ENCODE data around the gene PFKM.

Gene PFKM

DNA sequence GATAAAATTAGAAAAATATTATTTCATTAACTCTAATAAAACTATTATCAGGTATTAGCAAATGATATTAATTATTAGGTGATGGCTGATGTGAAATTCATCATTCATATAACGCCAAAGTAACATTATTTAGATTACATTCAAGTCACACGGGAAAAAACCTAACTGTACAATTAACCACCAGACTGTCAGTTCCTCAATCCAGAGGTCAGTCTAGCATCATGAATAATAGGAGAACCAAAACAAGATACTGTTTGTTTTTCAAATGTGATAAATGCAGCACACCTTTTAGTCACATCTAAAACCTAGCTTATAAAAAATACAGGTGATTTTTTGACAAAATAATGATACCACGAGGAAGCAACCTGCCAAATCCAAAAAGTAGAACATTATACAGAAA lies 32.8 kb upstream of the PFKM start:
- TF ChIP-seq POLR2AphosphoS5 (IDR thresholded peaks at IDR 0.05; ENCODE audit: low read depth) (no peak), SPI1 (IDR thresholded peaks at IDR 0.05; ENCODE audit: borderline replicate concordance, low read depth) (peak; percentile 45; the same call in 1 of the 2 replicates)
- Histone ChIP-seq H3K4me3 (replicated peaks; ENCODE audit: insufficient read depth, low read length) (no peak overlapping the region), H3K27ac (replicated peaks) (no peak overlapping the region), H3K27me3 (ENCODE audit: insufficient read depth, poor library complexity, severe bottlenecking) (no peaks in the 10 kb centered on the region)
- DNase-seq (ENCODE audit: low read depth in 1 of 2, low spot score in 1 of 2), result no peak

GRCh38 chr12:48092611-48093010 lies 26.6 kb upstream of the PFKM start:
- H3K4me3 ChIP-seq (replicated peaks; ENCODE audit: insufficient read depth, low read length), result no peak overlapping the region
- H3K27me3 ChIP-seq (ENCODE audit: insufficient read depth, poor library complexity, severe bottlenecking), result no peaks in the 10 kb centered on the region
- no peak for DNase-seq (ENCODE audit: low read depth in 1 of 2, low spot score in 1 of 2)
- H3K27ac ChIP-seq (replicated peaks), result no peak overlapping the region
- TF ChIP-seq CTCF (IDR thresholded peaks at IDR 0.05; ENCODE audit: insufficient read depth, low read length), result no peak
- TF ChIP-seq REST (IDR thresholded peaks at IDR 0.05; ENCODE audit: insufficient replicate concordance, low read depth), result no peak
- TF ChIP-seq POLR2AphosphoS5 (IDR thresholded peaks at IDR 0.05; ENCODE audit: low read depth), result no peak
- no peak for TF ChIP-seq SPI1 (IDR thresholded peaks at IDR 0.05; ENCODE audit: borderline replicate concordance, low read depth)
- no peak for TF ChIP-seq GABPA (IDR thresholded peaks at IDR 0.05; ENCODE audit: low read depth)

DNA sequence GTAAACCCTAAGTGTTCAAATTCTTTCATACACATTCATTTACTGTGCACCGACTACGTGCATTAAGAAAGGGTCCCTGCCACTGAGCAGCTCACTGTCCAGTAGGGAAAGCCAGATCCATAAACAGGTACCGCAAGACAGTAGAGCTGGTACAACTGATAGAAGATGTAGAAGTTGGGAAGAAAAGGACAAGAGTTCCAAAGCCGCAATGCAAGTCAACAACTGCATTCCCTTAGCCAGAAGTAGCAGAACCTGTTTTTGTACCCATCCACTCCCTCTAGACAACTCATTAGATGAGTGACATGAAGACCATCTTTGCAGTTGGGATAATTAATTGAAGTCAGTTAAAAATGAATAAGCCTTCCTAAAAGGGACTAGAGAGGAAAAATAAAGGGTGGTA lies 14.6 kb upstream of the PFKM start:
- no peak for DNase-seq (ENCODE audit: low read depth in 1 of 2, low spot score in 1 of 2)
- TF ChIP-seq SPI1 (IDR thresholded peaks at IDR 0.05; ENCODE audit: borderline replicate concordance, low read depth) (no peak), REST (IDR thresholded peaks at IDR 0.05; ENCODE audit: insufficient replicate concordance, low read depth) (no peak), GABPA (IDR thresholded peaks at IDR 0.05; ENCODE audit: low read depth) (no peak), CTCF (IDR thresholded peaks at IDR 0.05; ENCODE audit: insufficient read depth, low read length) (no peak), POLR2AphosphoS5 (IDR thresholded peaks at IDR 0.05; ENCODE audit: low read depth) (no peak)
- Histone ChIP-seq H3K4me3 (replicated peaks; ENCODE audit: insufficient read depth, low read length) (peak overlapping the region; percentile 91), H3K27me3 (ENCODE audit: insufficient read depth, poor library complexity, severe bottlenecking) (no peaks in the 10 kb centered on the region), H3K27ac (replicated peaks) (peak overlapping the region; percentile 96)

DNA sequence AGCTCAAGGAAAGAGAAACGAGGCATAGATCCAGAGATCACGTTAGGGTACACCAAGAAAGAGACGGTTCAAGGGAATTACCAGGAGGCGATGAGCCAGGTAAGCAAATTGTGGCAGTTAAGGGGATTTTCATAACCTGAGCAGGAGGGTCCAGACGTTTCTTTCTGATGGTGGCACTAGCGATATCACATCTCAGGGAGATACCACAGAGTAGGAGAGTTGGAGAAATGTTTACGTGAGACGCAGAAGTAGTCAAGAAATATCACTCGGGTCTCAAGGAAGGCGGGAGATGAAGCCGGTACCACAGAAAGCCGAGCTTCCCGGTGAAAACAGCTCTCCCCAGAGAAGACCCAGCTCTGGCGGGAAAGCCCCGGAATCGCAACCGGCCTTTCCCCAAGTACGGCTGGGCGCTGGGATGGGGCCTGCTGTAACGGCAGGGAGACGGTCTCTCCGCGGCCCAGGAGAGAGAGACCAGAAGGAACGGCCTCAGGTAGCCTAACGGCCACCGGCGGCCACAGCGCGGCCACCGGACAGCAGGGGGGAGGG lies 13.8 kb upstream of the PFKM start:
- H3K27ac ChIP-seq (replicated peaks), result peak overlapping the region; percentile 96
- DNase-seq (ENCODE audit: low read depth in 1 of 2, low spot score in 1 of 2), result peak in 1 of 2 experiments; percentile 19
- no peak for TF ChIP-seq GABPA (IDR thresholded peaks at IDR 0.05; ENCODE audit: low read depth)
- no peak for TF ChIP-seq SPI1 (IDR thresholded peaks at IDR 0.05; ENCODE audit: borderline replicate concordance, low read depth)
- TF ChIP-seq POLR2AphosphoS5 (IDR thresholded peaks at IDR 0.05; ENCODE audit: low read depth), result no peak
- no peak for TF ChIP-seq CTCF (IDR thresholded peaks at IDR 0.05; ENCODE audit: insufficient read depth, low read length)
- no peak for TF ChIP-seq REST (IDR thresholded peaks at IDR 0.05; ENCODE audit: insufficient replicate concordance, low read depth)
- no peaks in the 10 kb centered on the region for H3K27me3 ChIP-seq (ENCODE audit: insufficient read depth, poor library complexity, severe bottlenecking)
- peak overlapping the region; percentile 91 for H3K4me3 ChIP-seq (replicated peaks; ENCODE audit: insufficient read depth, low read length)
